Neural cell (in vitro differentiated cells): ENCODE data around the gene N4BP2.

Experiments used
- CTCF ChIP-seq: fragments of 450-650 bp; IDR thresholded peaks from 2 replicates; pipeline ENCODE4 v1.5.1; 2014; ENCODE audit warnings: antibody characterized with exemption, mild to moderate bottlenecking, moderate library complexity; ENCODE audit not compliant: poor library complexity, severe bottlenecking
- EP300 ChIP-seq: fragments of 450-650 bp; conservative IDR thresholded peaks from 2 replicates; pipeline ENCODE4 v1.6.1; 2014; ENCODE audit warnings: antibody characterized with exemption, mild to moderate bottlenecking, moderate library complexity; ENCODE audit not compliant: poor library complexity, severe bottlenecking
- EZH2 ChIP-seq: fragments of 200-600, 300-800 bp; shearing (Covaris generic), sonication (generic); IDR thresholded peaks from 2 replicates; pipeline ENCODE4 v1.6.1; 2014; ENCODE audit warnings: antibody characterized with exemption, low read length, borderline replicate concordance, mild to moderate bottlenecking; ENCODE audit not compliant: insufficient read depth, poor library complexity, severe bottlenecking
- MXI1 ChIP-seq: fragments of 450-650 bp; conservative IDR thresholded peaks from 2 replicates; pipeline ENCODE4 v1.6.1; 2014; ENCODE audit warnings: antibody characterized with exemption, mild to moderate bottlenecking; ENCODE audit not compliant: poor library complexity, severe bottlenecking
- POLR2AphosphoS5 ChIP-seq: IDR thresholded peaks from 2 replicates; pipeline ENCODE4 v1.6.1; 2012
- RAD21 ChIP-seq: fragments of 450-650 bp; conservative IDR thresholded peaks from 2 replicates; pipeline ENCODE4 v1.6.1; 2014; ENCODE audit warnings: antibody characterized with exemption, mild to moderate bottlenecking, moderate library complexity
- REST ChIP-seq: IDR thresholded peaks from 2 replicates; pipeline ENCODE4 v1.6.1; 2012; ENCODE audit warnings: borderline replicate concordance
- SMC3 ChIP-seq: fragments of 450-650 bp; conservative IDR thresholded peaks from 2 replicates; pipeline ENCODE4 v1.6.1; 2014; ENCODE audit warnings: antibody characterized with exemption, mild to moderate bottlenecking, moderate library complexity; ENCODE audit not compliant: poor library complexity
- TAF1 ChIP-seq: IDR thresholded peaks from 2 replicates; pipeline ENCODE4 v1.6.1; 2012; ENCODE audit warnings: low read depth

GRCh38 chr4:40190880-40191815 is 134.5 kb downstream of the N4BP2 start:
- TF ChIP-seq EP300 (no peak), CTCF (no peak), POLR2AphosphoS5 (no peak), TAF1 (no peak), EZH2 (no peak), RAD21 (no peak), SMC3 (no peak), REST (no peak), MXI1 (no peak)
